BLaER1 treated with 17β-estradiol and CSF1 and Interleukin-3, amounts not matched to agents 10 nM and 100 nM (cell line): ENCODE results near the gene FMR1.

Experiments used
- H3K27ac ChIP-seq, 11 experiments: shearing (Covaris generic); formaldehyde crosslinking; 2 replicates each; pipeline ENCODE4 v1.8.1; 2022
- H3K27me3 ChIP-seq, 11 experiments: shearing (Covaris generic); formaldehyde crosslinking; 2 replicates each; pipeline ENCODE4 v1.8.1; 2022
- H3K36me3 ChIP-seq, 11 experiments: shearing (Covaris generic); formaldehyde crosslinking; 2 replicates each; pipeline ENCODE4 v1.8.1; 2022
- H3K4me1 ChIP-seq, 10 experiments: shearing (Covaris generic); formaldehyde crosslinking; 2 replicates each; pipeline ENCODE4 v1.8.1; 2022
- H3K4me2 ChIP-seq, 11 experiments: shearing (Covaris generic); formaldehyde crosslinking; 2 replicates each; pipeline ENCODE4 v1.8.1; 2022
- H3K4me3 ChIP-seq, 10 experiments: shearing (Covaris generic); formaldehyde crosslinking; 2 replicates each; pipeline ENCODE4 v1.8.1; 2022
- H3K9ac ChIP-seq, 11 experiments: shearing (Covaris generic); formaldehyde crosslinking; 2 replicates each; pipeline ENCODE4 v1.8.1; 2022
- H3K9me3 ChIP-seq, 11 experiments: shearing (Covaris generic); formaldehyde crosslinking; replicated peaks in 1 of 11; 2 replicates each; pipeline ENCODE4 v1.8.1; 2022
- H4K20me1 ChIP-seq, 11 experiments: shearing (Covaris generic); formaldehyde crosslinking; 2 replicates each; pipeline ENCODE4 v1.8.1; 2022
- Cebpa-rat ChIP-seq, 11 experiments: shearing (Covaris generic); IDR thresholded peaks; 2 replicates each; pipeline ENCODE4 v1.8.1; 2022

Gene FMR1

DNA sequence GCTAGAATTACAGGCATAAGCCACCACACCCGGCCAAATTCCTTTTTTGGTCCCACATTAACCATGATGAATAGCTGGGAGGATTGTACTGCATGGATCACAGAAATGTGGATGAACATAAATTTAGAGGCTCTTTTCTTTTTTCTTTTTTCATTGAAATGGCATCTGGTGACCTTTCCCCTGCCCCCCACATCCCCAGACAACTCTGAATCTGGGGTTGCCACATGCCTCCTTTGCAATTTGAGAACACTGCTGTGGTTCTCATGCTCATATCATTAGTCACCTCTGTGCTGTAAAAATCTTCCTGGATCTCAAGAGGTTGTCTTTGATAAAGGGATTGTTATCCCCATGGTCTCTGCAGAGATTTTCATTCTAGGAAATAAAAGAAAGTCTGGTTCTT, 46.6 kb downstream of the FMR1 start:
- H3K27ac ChIP-seq: no peak overlapping the region
- H3K4me3 ChIP-seq: no peak overlapping the region
- TF ChIP-seq Cebpa-rat (IDR thresholded peaks at IDR 0.05): no peak
- H3K9me3 ChIP-seq: peaks cover 0 to 13% (median 0%) of the 10 kb centered on the region in 11 experiments; a peak in 1 of 22 replicates
- H3K27me3 ChIP-seq: no peaks in the 10 kb centered on the region
- H3K4me1 ChIP-seq: no peaks in the 10 kb centered on the region
- H3K36me3 ChIP-seq: no peaks in the 10 kb centered on the region
- no peak overlapping the region for H3K4me2 ChIP-seq
- no peaks in the 10 kb centered on the region for H4K20me1 ChIP-seq
- H3K9ac ChIP-seq: no peak overlapping the region

DNA sequence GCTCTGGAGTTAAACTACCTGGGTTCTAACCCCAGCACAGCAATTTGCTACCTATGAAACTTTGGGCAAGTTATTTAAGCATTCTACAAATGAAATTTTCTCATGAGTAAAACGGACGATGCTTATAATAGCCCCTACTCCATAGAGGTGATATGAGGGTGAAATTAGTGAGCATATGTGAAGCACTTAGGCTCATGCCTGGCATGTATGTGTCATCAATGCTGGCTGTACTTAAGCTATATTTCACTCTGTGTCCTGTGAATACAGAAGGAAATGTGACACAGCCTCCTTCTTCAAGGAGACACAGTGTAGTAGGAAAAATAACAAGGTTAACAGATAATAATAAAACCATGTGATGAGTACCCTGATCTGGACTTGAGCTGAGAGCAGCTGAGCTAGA, 49.0 kb downstream of the FMR1 start:
- no peak overlapping the region for H3K4me2 ChIP-seq
- H3K9me3 ChIP-seq: peaks cover 0 to 13% (median 0%) of the 10 kb centered on the region in 11 experiments; a peak in 1 of 22 replicates
- no peak overlapping the region for H3K4me3 ChIP-seq
- no peak for TF ChIP-seq Cebpa-rat (IDR thresholded peaks at IDR 0.05)
- no peak overlapping the region for H3K9ac ChIP-seq
- H3K4me1 ChIP-seq: no peaks in the 10 kb centered on the region
- H3K27ac ChIP-seq: no peak overlapping the region
- no peaks in the 10 kb centered on the region for H3K27me3 ChIP-seq
- no peaks in the 10 kb centered on the region for H4K20me1 ChIP-seq
- H3K36me3 ChIP-seq: no peaks in the 10 kb centered on the region

DNA sequence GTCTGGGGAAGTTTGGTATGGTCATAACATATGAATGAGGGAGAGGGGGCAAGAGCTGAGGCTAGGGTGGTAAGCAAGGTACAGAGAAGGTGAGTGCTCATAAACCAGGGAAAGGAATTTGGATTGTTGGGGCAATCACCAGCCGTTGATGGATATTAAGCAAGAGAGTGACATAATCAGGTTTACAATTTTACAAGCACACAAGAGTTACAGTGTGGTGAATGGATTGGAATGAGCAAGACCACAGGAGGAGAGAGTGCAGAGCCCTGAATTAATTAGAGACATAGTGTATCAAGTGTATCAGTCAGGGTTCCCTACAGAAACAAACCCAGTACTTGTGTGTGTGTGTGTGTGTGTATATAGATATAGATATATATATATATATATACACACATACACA, 50.8 kb downstream of the FMR1 start:
- H3K4me1 ChIP-seq: no peaks in the 10 kb centered on the region
- H3K4me3 ChIP-seq: no peak overlapping the region
- peaks cover 4 to 13% (median 7%) of the 10 kb centered on the region in 11 experiments; a peak in 14 of 22 replicates for H3K9me3 ChIP-seq
- no peaks in the 10 kb centered on the region for H3K36me3 ChIP-seq
- no peaks in the 10 kb centered on the region for H3K27me3 ChIP-seq
- TF ChIP-seq Cebpa-rat (IDR thresholded peaks at IDR 0.05): no peak
- no peak overlapping the region for H3K27ac ChIP-seq
- no peak overlapping the region for H3K4me2 ChIP-seq
- H3K9ac ChIP-seq: no peak overlapping the region
- H4K20me1 ChIP-seq: no peaks in the 10 kb centered on the region

DNA sequence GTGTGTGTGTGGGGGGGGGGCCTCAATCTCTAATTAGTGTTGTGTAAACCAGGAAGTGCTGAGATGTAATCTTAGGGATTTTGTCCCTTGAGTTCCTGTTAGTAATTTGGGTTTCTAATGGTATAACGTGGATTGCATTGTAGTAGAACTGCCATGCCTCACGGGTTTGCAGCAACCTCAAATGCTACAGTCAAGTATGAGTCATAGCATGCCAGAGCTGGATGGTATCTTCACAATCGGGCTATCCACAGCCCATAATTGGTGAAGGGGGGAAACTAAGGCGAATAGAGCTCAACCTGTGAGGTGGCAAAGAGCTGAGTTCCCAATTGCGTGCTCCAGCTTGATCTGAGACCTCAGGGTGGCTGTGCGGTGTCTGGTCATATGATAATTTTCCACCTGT, 67.2 kb downstream of the FMR1 start:
- H3K9me3 ChIP-seq: peaks cover 0 to 15% (median 10%) of the 10 kb centered on the region in 11 experiments; a peak in 17 of 22 replicates
- no peaks in the 10 kb centered on the region for H3K4me1 ChIP-seq
- no peaks in the 10 kb centered on the region for H4K20me1 ChIP-seq
- no peaks in the 10 kb centered on the region for H3K27me3 ChIP-seq
- no peak for TF ChIP-seq Cebpa-rat (IDR thresholded peaks at IDR 0.05)
- no peak overlapping the region for H3K27ac ChIP-seq
- no peaks in the 10 kb centered on the region for H3K36me3 ChIP-seq
- no peak overlapping the region for H3K4me2 ChIP-seq
- no peak overlapping the region for H3K4me3 ChIP-seq
- H3K9ac ChIP-seq: no peak overlapping the region

DNA sequence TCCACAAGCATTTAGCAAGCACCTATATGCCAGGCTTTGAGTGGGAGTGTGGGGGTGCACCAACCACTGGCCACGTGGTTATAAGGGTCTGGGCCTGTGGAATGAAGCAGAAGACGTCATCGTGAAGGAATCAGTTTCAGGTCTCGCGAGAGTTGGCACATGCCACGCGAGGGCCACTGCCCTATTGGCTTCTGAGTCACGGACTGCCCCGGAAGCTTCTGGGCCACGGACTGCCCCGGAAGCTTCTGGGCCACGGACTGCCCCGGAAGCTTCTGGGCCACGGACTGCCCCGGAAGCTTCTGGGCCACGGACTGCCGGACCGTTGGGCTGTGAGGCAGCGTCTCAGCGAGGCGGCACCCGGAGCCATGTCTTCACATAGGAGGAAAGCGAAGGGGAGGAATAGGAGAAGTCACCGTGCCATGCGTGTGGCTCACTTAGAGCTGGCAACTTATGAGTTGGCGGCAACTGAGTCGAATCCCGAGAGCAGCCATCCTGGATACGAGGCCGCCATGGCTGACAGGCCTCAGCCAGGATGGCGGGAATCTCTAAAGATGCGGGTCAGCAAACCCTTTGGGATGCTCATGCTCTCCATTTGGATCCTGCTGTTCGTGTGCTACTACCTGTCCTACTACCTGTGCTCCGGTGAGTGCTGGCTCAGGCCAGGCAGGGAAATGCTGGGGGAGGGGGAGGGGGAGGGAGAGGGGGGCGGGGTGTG, 69.5 kb downstream of the FMR1 start, which contains the start of gene FMR1NB:
Gene FMR1NB (plus strand): TSS at position 300 of the 715 bp plus-strand sequence. CDS start 66 bp downstream, at position 366.
- no peaks in the 10 kb centered on the region for H3K36me3 ChIP-seq
- no peaks in the 10 kb centered on the region for H3K27me3 ChIP-seq
- no peak within 1 kb of the TSS for H3K4me3 ChIP-seq
- H4K20me1 ChIP-seq: no peaks in the 10 kb centered on the region
- no peak within 1 kb of the TSS for H3K4me2 ChIP-seq
- no peak within 1 kb of the TSS for H3K27ac ChIP-seq
- no peaks in the 10 kb centered on the region for H3K4me1 ChIP-seq
- H3K9me3 ChIP-seq: peaks cover 0 to 15% (median 10%) of the 10 kb centered on the region in 11 experiments; a peak in 17 of 22 replicates
- TF ChIP-seq Cebpa-rat (IDR thresholded peaks at IDR 0.05): no peak
- no peak within 1 kb of the TSS for H3K9ac ChIP-seq
